Measurements from ENCODE around the gene CCL3.
"Not testable (repeated sequence)": the region's sequence is repeated elsewhere in the genome, so short reads cannot be mapped to it uniquely, and the experiment has no call there.

Gene CCL3

GRCh38 chr17:36088670-36089338 is 1.1 kb downstream of the CCL3 start:
- H3K27ac ChIP-seq, result peak overlapping the region; percentile 51; the same call in 1 of the 2 replicates
- no peaks in the 10 kb centered on the region for H3K27me3 ChIP-seq (ENCODE audit: insufficient read depth, low read depth)
- H3K4me1 ChIP-seq (ENCODE audit: low read depth, poor library complexity, severe bottlenecking), result peaks cover 78% of the 10 kb centered on the region
- peak overlapping the region; percentile 49 for H3K4me2 ChIP-seq
- H3K9ac ChIP-seq, result peak overlapping the region; percentile 27; the same call in 1 of the 2 replicates
- H3K4me3 ChIP-seq (IDR thresholded peaks at IDR 0.05; ENCODE audit: insufficient read depth, low read depth, low read length), result no peak overlapping the region
- H2AFZ ChIP-seq (ENCODE audit: low read depth), result no peak overlapping the region
- no peak for TF ChIP-seq CTCF (conservative IDR thresholded peaks at IDR 0.05; ENCODE audit: low read depth, low read length)
- H3K79me2 ChIP-seq (ENCODE audit: insufficient read depth, low read depth), result no peaks in the 10 kb centered on the region
- H4K20me1 ChIP-seq (ENCODE audit: insufficient read depth), result no peaks in the 10 kb centered on the region
- H3K36me3 ChIP-seq (ENCODE audit: insufficient read depth), result no peaks in the 10 kb centered on the region

- H3K9ac ChIP-seq; H3K27ac ChIP-seq; H3K36me3 ChIP-seq (ENCODE audit: insufficient read depth): not testable (repeated sequence)
These were observed 1.9 kb downstream of the CCL3 start for GRCh38 chr17:36087897-36088572.

GRCh38 chr17:36087471-36087870 is 2.5 kb downstream of the CCL3 start:
- not testable (repeated sequence) for H3K4me3 ChIP-seq (IDR thresholded peaks at IDR 0.05; ENCODE audit: insufficient read depth, low read depth, low read length); H2AFZ ChIP-seq (ENCODE audit: low read depth); H3K27ac ChIP-seq

More at GRCh38 chr17:36087897-36088572, 1.9 kb downstream of the CCL3 start:
- not testable (repeated sequence) for H3K27me3 ChIP-seq (ENCODE audit: insufficient read depth, low read depth); H2AFZ ChIP-seq (ENCODE audit: low read depth); H3K79me2 ChIP-seq (ENCODE audit: insufficient read depth, low read depth); H4K20me1 ChIP-seq (ENCODE audit: insufficient read depth); H3K4me2 ChIP-seq; H3K4me3 ChIP-seq (IDR thresholded peaks at IDR 0.05; ENCODE audit: insufficient read depth, low read depth, low read length)
- peaks cover 73% of the 10 kb centered on the region for H3K4me1 ChIP-seq (ENCODE audit: low read depth, poor library complexity, severe bottlenecking)

GRCh38 chr17:36086791-36087190 is 3.2 kb downstream of the CCL3 start:
- Histone ChIP-seq H3K4me2 (no peak overlapping the region), H4K20me1 (ENCODE audit: insufficient read depth) (no peaks in the 10 kb centered on the region), H3K79me2 (ENCODE audit: insufficient read depth, low read depth) (no peaks in the 10 kb centered on the region), H3K27ac (no peak overlapping the region), H3K36me3 (ENCODE audit: insufficient read depth) (no peaks in the 10 kb centered on the region), H3K27me3 (ENCODE audit: insufficient read depth, low read depth) (no peaks in the 10 kb centered on the region), H2AFZ (ENCODE audit: low read depth) (no peak overlapping the region), H3K4me3 (IDR thresholded peaks at IDR 0.05; ENCODE audit: insufficient read depth, low read depth, low read length) (no peak overlapping the region), H3K4me1 (ENCODE audit: low read depth, poor library complexity, severe bottlenecking) (peaks cover 69% of the 10 kb centered on the region), H3K9ac (no peak overlapping the region)
- no peak for TF ChIP-seq CTCF (conservative IDR thresholded peaks at IDR 0.05; ENCODE audit: low read depth, low read length)

More at GRCh38 chr17:36087471-36087870, 2.5 kb downstream of the CCL3 start:
- H3K79me2 ChIP-seq (ENCODE audit: insufficient read depth, low read depth); H3K27me3 ChIP-seq (ENCODE audit: insufficient read depth, low read depth); H3K4me2 ChIP-seq; H3K36me3 ChIP-seq (ENCODE audit: insufficient read depth); H3K9ac ChIP-seq; H4K20me1 ChIP-seq (ENCODE audit: insufficient read depth): not testable (repeated sequence)
- H3K4me1 ChIP-seq (ENCODE audit: low read depth, poor library complexity, severe bottlenecking), result peaks cover 69% of the 10 kb centered on the region

- H3K36me3 ChIP-seq (ENCODE audit: insufficient read depth), result no peaks in the 10 kb centered on the region
- H3K4me3 ChIP-seq (IDR thresholded peaks at IDR 0.05; ENCODE audit: insufficient read depth, low read depth, low read length), result no peak overlapping the region
- peak overlapping the region; percentile 22; the same call in 1 of the 2 replicates for H2AFZ ChIP-seq (ENCODE audit: low read depth)
- H3K4me1 ChIP-seq (ENCODE audit: low read depth, poor library complexity, severe bottlenecking), result peaks cover 59% of the 10 kb centered on the region
- no peaks in the 10 kb centered on the region for H4K20me1 ChIP-seq (ENCODE audit: insufficient read depth)
- H3K9ac ChIP-seq, result no peak overlapping the region
- no peak for TF ChIP-seq CTCF (conservative IDR thresholded peaks at IDR 0.05; ENCODE audit: low read depth, low read length)
- no peak overlapping the region for H3K4me2 ChIP-seq
- no peak overlapping the region for H3K27ac ChIP-seq
- H3K27me3 ChIP-seq (ENCODE audit: insufficient read depth, low read depth), result no peaks in the 10 kb centered on the region
- no peaks in the 10 kb centered on the region for H3K79me2 ChIP-seq (ENCODE audit: insufficient read depth, low read depth)
These were observed 4.2 kb downstream of the CCL3 start for GRCh38 chr17:36085765-36086164.

GRCh38 chr17:36083691-36084090 is 6.3 kb downstream of the CCL3 start:
- not testable (repeated sequence) for H3K27me3 ChIP-seq (ENCODE audit: insufficient read depth, low read depth); H3K79me2 ChIP-seq (ENCODE audit: insufficient read depth, low read depth); H3K27ac ChIP-seq; H2AFZ ChIP-seq (ENCODE audit: low read depth); H3K4me3 ChIP-seq (IDR thresholded peaks at IDR 0.05; ENCODE audit: insufficient read depth, low read depth, low read length); H3K36me3 ChIP-seq (ENCODE audit: insufficient read depth); H4K20me1 ChIP-seq (ENCODE audit: insufficient read depth); H3K9ac ChIP-seq; H3K4me2 ChIP-seq
- peaks cover 38% of the 10 kb centered on the region for H3K4me1 ChIP-seq (ENCODE audit: low read depth, poor library complexity, severe bottlenecking)

GRCh38 chr17:36082482-36083120 is 7.3 kb downstream of the CCL3 start:
- H2AFZ ChIP-seq (ENCODE audit: low read depth); H3K4me3 ChIP-seq (IDR thresholded peaks at IDR 0.05; ENCODE audit: insufficient read depth, low read depth, low read length); H3K27me3 ChIP-seq (ENCODE audit: insufficient read depth, low read depth); H4K20me1 ChIP-seq (ENCODE audit: insufficient read depth); H3K27ac ChIP-seq; H3K36me3 ChIP-seq (ENCODE audit: insufficient read depth); H3K79me2 ChIP-seq (ENCODE audit: insufficient read depth, low read depth); H3K9ac ChIP-seq: not testable (repeated sequence)
- Histone ChIP-seq H3K4me1 (ENCODE audit: low read depth, poor library complexity, severe bottlenecking) (peaks cover 35% of the 10 kb centered on the region), H3K4me2 (0 out of 2 replicates have a peak overlapping the region, but pooled peaks have one; percentile 13)

Measured in KMS-11 (cell line).